ENCODE data around the gene FOSL2. TPM values are rescaled to one million over a fixed set of nuclear protein-coding genes. Genes with fewer than 3 reads are reported as not detected.
A peak's percentile ranks its signal among the peaks of the same experiment; 100 is the strongest.

The FOSL2 gene
- polyA plus RNA-seq, 1 donor (not counting 4 experiments of a cell fraction or from before 2014, with no cell fraction given): 24.1 TPM

- Histone ChIP-seq H3K9me3 (ENCODE audit: control insufficient read depth, low read depth, low read length) (no peaks in the 10 kb centered on the region), H3K4me1 (ENCODE audit: control insufficient read depth, extremely low read depth, insufficient read depth, low read length) (no peaks in the 10 kb centered on the region), H3K4me3 (ENCODE audit: control insufficient read depth in 2 of 3, extremely low read depth in 1 of 3, insufficient read depth in 2 of 3, low read depth in 1 of 3, low read length in 3 of 3) (no peak overlapping the region), H3K4me2 (ENCODE audit: control insufficient read depth, extremely low read depth, insufficient read depth, low read depth, low read length) (no peak overlapping the region), H3K9ac (ENCODE audit: control insufficient read depth, extremely low read depth, insufficient read depth, low read length) (no peak overlapping the region), H3K79me2 (ENCODE audit: control insufficient read depth, insufficient read depth, low read length) (no peaks in the 10 kb centered on the region), H4K20me1 (ENCODE audit: control insufficient read depth, extremely low read depth, insufficient read depth, low read length) (peaks cover 2% of the 10 kb centered on the region), H3K27me3 (ENCODE audit: control insufficient read depth, extremely low read depth, insufficient read depth, low read length) (no peaks in the 10 kb centered on the region), H2AFZ (ENCODE audit: control insufficient read depth, low read length) (no peak overlapping the region), H3K9me1 (ENCODE audit: control insufficient read depth, extremely low read depth, insufficient read depth, low read length) (no peaks in the 10 kb centered on the region), H3K36me3 (ENCODE audit: control insufficient read depth in 2 of 2, extremely low read depth in 1 of 2, insufficient read depth in 2 of 2, low read length in 2 of 2) (peaks cover 8 to 24% of the 10 kb centered on the region in 2 experiments), H3K27ac (ENCODE audit: control insufficient read depth, insufficient read depth, low read length) (no peak overlapping the region)
- FAIRE-seq: no peak
- dilution Hi-C loops (cut with MboI; ENCODE audit: extremely low pct_ligation_motif_present, low sequenced_read_pairs): no loop called here
- TF ChIP-seq EZH2 (IDR thresholded peaks at IDR 0.05; ENCODE audit: low read length): no peak
- TF ChIP-seq CTCF (optimal IDR thresholded peaks at IDR 0.05 in 1 of 3, IDR thresholded peaks at IDR 0.05 in 1 of 3, conservative IDR thresholded peaks at IDR 0.05 in 1 of 3; ENCODE audit: extremely low read depth in 1 of 3, insufficient read depth in 2 of 3, low read length in 3 of 3): no peak
- DNase-seq (ENCODE audit: low read depth, low spot score): no peak
Observed at GRCh38 chr2:28419003-28419402, 26.3 kb downstream of the FOSL2 start.

GRCh38 chr2:28419443-28420270, 27.0 kb downstream of the FOSL2 start:
- peaks cover under 1% of the 10 kb centered on the region for H4K20me1 ChIP-seq (ENCODE audit: control insufficient read depth, extremely low read depth, insufficient read depth, low read length)
- TF ChIP-seq EZH2 (IDR thresholded peaks at IDR 0.05; ENCODE audit: low read length): no peak
- peak in 1 of 3 experiments; percentile 5 for TF ChIP-seq CTCF (optimal IDR thresholded peaks at IDR 0.05 in 1 of 3, IDR thresholded peaks at IDR 0.05 in 1 of 3, conservative IDR thresholded peaks at IDR 0.05 in 1 of 3; ENCODE audit: extremely low read depth in 1 of 3, insufficient read depth in 2 of 3, low read length in 3 of 3)

More at GRCh38 chr2:28419443-28420270, 27.0 kb downstream of the FOSL2 start:
- peaks cover 4 to 17% of the 10 kb centered on the region in 2 experiments for H3K36me3 ChIP-seq (ENCODE audit: control insufficient read depth in 2 of 2, extremely low read depth in 1 of 2, insufficient read depth in 2 of 2, low read length in 2 of 2)
- dilution Hi-C loops (cut with MboI; ENCODE audit: extremely low pct_ligation_motif_present, low sequenced_read_pairs): no loop called here
- H3K79me2 ChIP-seq (ENCODE audit: control insufficient read depth, insufficient read depth, low read length): no peaks in the 10 kb centered on the region
- no peak overlapping the region for H3K9ac ChIP-seq (ENCODE audit: control insufficient read depth, extremely low read depth, insufficient read depth, low read length)
- H3K4me3 ChIP-seq (ENCODE audit: control insufficient read depth in 2 of 3, extremely low read depth in 1 of 3, insufficient read depth in 2 of 3, low read depth in 1 of 3, low read length in 3 of 3): no peak overlapping the region
- H3K9me1 ChIP-seq (ENCODE audit: control insufficient read depth, extremely low read depth, insufficient read depth, low read length): no peaks in the 10 kb centered on the region
- DNase-seq (ENCODE audit: low read depth, low spot score): no peak
- no peaks in the 10 kb centered on the region for H3K9me3 ChIP-seq (ENCODE audit: control insufficient read depth, low read depth, low read length)
- no peak for FAIRE-seq
- no peak overlapping the region for H2AFZ ChIP-seq (ENCODE audit: control insufficient read depth, low read length)
- no peak overlapping the region for H3K4me2 ChIP-seq (ENCODE audit: control insufficient read depth, extremely low read depth, insufficient read depth, low read depth, low read length)
- H3K4me1 ChIP-seq (ENCODE audit: control insufficient read depth, extremely low read depth, insufficient read depth, low read length): no peaks in the 10 kb centered on the region
- no peaks in the 10 kb centered on the region for H3K27me3 ChIP-seq (ENCODE audit: control insufficient read depth, extremely low read depth, insufficient read depth, low read length)
- H3K27ac ChIP-seq (ENCODE audit: control insufficient read depth, insufficient read depth, low read length): no peak overlapping the region
